ENCODE data around the gene GTPBP6.

GRCh38 chrX:333611-334311, 15.2 kb upstream of the GTPBP6 start:
- TF ChIP-seq POLR2A (IDR thresholded peaks at IDR 0.05) (no peak), CTCF (IDR thresholded peaks at IDR 0.05) (no peak)

All from right lobe of liver (tissue), 4 donors.